ENCODE results near the gene DAND5. TPM values are rescaled to one million over a fixed set of nuclear protein-coding genes. Genes with fewer than 3 reads are reported as not detected.
A peak's percentile ranks its signal among the peaks of the same experiment; 100 is the strongest.

The DAND5 gene
- total and polyA plus RNA-seq, 12 donors: 0.71 to 14.4 (median 9.7) TPM

- Histone ChIP-seq H3K9me3 (no peaks in the 10 kb centered on the region), H3K4me1 (peaks cover 39 to 100% (median 82%) of the 10 kb centered on the region in 9 donors), H3K27me3 (peaks cover 0 to 64% (median 0%) of the 10 kb centered on the region in 7 donors), H3K27ac (peak overlapping the region in 9 of 10 donors; percentile 46 to 96 (median 80)), H3K36me3 (peaks cover 0 to 8% (median 0%) of the 10 kb centered on the region in 9 donors), H3K4me3 (peak overlapping the region in 4 of 10 donors; percentile 34 to 46 (median 42))
- TF ChIP-seq CTCF (IDR thresholded peaks at IDR 0.05): no peak
- DNase-seq (no peak), ATAC-seq (no peak)
- 36 to 64% methylated on average over 54 of the region's 54 CpGs for WGBS, 2 donors
- intact Hi-C loops (cut with DNase I): no loop called here
These were observed 42.4 kb downstream of the DAND5 start for GRCh38 chr19:13011653-13012389.

- peak overlapping the region in 9 of 10 donors; percentile 21 to 49 (median 42) for H3K4me3 ChIP-seq
- intact Hi-C loops (cut with DNase I): no loop called here
- peaks cover 41 to 100% (median 85%) of the 10 kb centered on the region in 9 donors for H3K4me1 ChIP-seq
- H3K9me3 ChIP-seq: no peaks in the 10 kb centered on the region
- DNase-seq (no peak), ATAC-seq (no peak)
- TF ChIP-seq CTCF (IDR thresholded peaks at IDR 0.05): no peak
- WGBS, 2 donors: 24 to 44% methylated on average over 23 of the region's 23 CpGs
- H3K27me3 ChIP-seq: peaks cover 0 to 64% (median 0%) of the 10 kb centered on the region in 7 donors
- peak overlapping the region; percentile 46 to 96 (median 79) for H3K27ac ChIP-seq
- H3K36me3 ChIP-seq: peaks cover 0 to 8% (median 0%) of the 10 kb centered on the region in 9 donors
These were observed 43.0 kb downstream of the DAND5 start for GRCh38 chr19:13012390-13012689.

GRCh38 chr19:13012690-13013608 lies 43.6 kb downstream of the DAND5 start:
- intact Hi-C loops (cut with DNase I): no loop called here
- Histone ChIP-seq H3K4me1 (peaks cover 43 to 100% (median 85%) of the 10 kb centered on the region in 9 donors), H3K4me3 (peak overlapping the region in 9 of 10 donors; percentile 21 to 49 (median 42)), H3K27me3 (peaks cover 0 to 64% (median 0%) of the 10 kb centered on the region in 7 donors), H3K27ac (peak overlapping the region; percentile 46 to 96 (median 79)), H3K36me3 (peaks cover 0 to 8% (median 0%) of the 10 kb centered on the region in 9 donors), H3K9me3 (no peaks in the 10 kb centered on the region)
- WGBS, 2 donors: 32 to 37% methylated on average over 52 of the region's 52 CpGs
- peak in 6 of 8 donors; percentile 26 to 52 (median 42) for ATAC-seq
- DNase-seq: peak in 1 of 2 donors; percentile 57
- no peak for TF ChIP-seq CTCF (IDR thresholded peaks at IDR 0.05)

GRCh38 chr19:13013649-13014048 lies 44.3 kb downstream of the DAND5 start:
- 67 to 70% methylated on average over 20 of the region's 20 CpGs for WGBS, 2 donors

More at GRCh38 chr19:13013649-13014048, 44.3 kb downstream of the DAND5 start:
- no peaks in the 10 kb centered on the region for H3K9me3 ChIP-seq
- H3K4me3 ChIP-seq: peak overlapping the region in 9 of 10 donors; percentile 14 to 49 (median 42)
- H3K27me3 ChIP-seq: peaks cover 0 to 64% (median 0%) of the 10 kb centered on the region in 7 donors
- DNase-seq (no peak), ATAC-seq (no peak)
- no peak for TF ChIP-seq CTCF (IDR thresholded peaks at IDR 0.05)
- H3K36me3 ChIP-seq: peaks cover 0 to 6% (median 0%) of the 10 kb centered on the region in 9 donors
- peaks cover 42 to 100% (median 86%) of the 10 kb centered on the region in 9 donors for H3K4me1 ChIP-seq
- intact Hi-C loops (cut with DNase I): no loop called here
- H3K27ac ChIP-seq: peak overlapping the region; percentile 46 to 96 (median 79)
